Urinary bladder (tissue), 4 donors: ENCODE results near the gene RPLP2. TPM values are rescaled to one million over a fixed set of nuclear protein-coding genes. Genes with fewer than 3 reads are reported as not detected.

Source experiments
- DNase-seq: peaks from one replicate; pipeline ENCODE4 v3.0.0-alpha.2; 2015; ENCODE audit errors: extremely low spot score
- H3K27ac ChIP-seq: one replicate; pipeline ENCODE4 v1.5.1; 2013; ENCODE audit warnings: low read depth, mild to moderate bottlenecking, moderate library complexity
- H3K36me3 ChIP-seq: one replicate; pipeline ENCODE4 v1.6.1; 2013; ENCODE audit warnings: mild to moderate bottlenecking, moderate library complexity; ENCODE audit not compliant: insufficient read depth
- H3K4me1 ChIP-seq: one replicate; pipeline ENCODE4 v1.6.1; 2013; ENCODE audit warnings: mild to moderate bottlenecking, moderate library complexity; ENCODE audit not compliant: insufficient read depth
- H3K4me3 ChIP-seq: one replicate; pipeline ENCODE4 v1.5.1; 2013; ENCODE audit warnings: low read depth, low read length
- WGBS: extraction: QIAGEN DNeasy Blood & Tissue Kit; methylation state at CpG from one replicate; pipeline ENCODE4 v1.1.7; 2013; 5-methylcytosine and 5-hydroxymethylcytosine counted together
- polyA plus RNA-seq: library from polyadenylated mRNA; stranded (reverse); fragments of 200-250 nt; gene quantifications from one replicate; pipeline ENCODE4 v1.2.3, GENCODE V29; 2013
- total RNA-seq: library from RNA; depleted of rRNA; stranded (reverse); fragments of >200 nt; gene quantifications from one replicate; pipeline ENCODE4 v1.2.3, GENCODE V29; 2014
- donor health status: healthy with polysubstance abuse.
- donor health status: healthy.

RPLP2 gene
- total and polyA plus RNA-seq, 2 donors = 189 to 1,859 TPM

- Histone ChIP-seq H3K4me3 (no peak overlapping the region), H3K4me1 (no peaks in the 10 kb centered on the region), H3K36me3 (no peaks in the 10 kb centered on the region), H3K27ac (no peak overlapping the region)
- no peak for DNase-seq
- WGBS = 59% methylated on average over 28 of the region's 28 CpGs
Observed at GRCh38 chr11:850775-851763, 41.3 kb downstream of the RPLP2 start.

DNA sequence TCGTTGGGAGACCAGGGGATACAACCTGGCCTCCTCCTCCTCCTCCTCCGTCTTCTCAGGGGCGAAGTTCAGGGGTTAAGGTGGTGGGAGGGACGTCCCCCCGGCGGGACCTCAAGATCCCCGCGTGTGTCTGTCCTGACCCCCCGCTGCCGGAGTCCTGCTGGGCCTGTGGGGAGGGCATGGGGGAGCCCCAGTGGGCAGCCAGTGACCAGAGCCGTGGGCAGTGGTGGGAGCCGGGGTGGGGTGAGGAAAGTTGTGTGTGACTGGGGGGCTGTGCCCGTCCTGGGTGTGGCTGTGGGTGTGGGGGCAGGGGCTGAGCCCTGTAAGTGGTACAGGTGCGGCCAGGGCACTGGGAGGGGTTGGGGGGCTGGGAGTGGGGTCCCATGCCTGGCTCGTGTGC lies 43.0 kb downstream of the RPLP2 start:
- 79% methylated on average over 15 of the region's 15 CpGs for WGBS
- no peak overlapping the region for H3K4me3 ChIP-seq
- H3K4me1 ChIP-seq = no peaks in the 10 kb centered on the region
- H3K36me3 ChIP-seq = no peaks in the 10 kb centered on the region
- DNase-seq = no peak
- H3K27ac ChIP-seq = no peak overlapping the region

- no peak overlapping the region for H3K27ac ChIP-seq
- DNase-seq = no peak
- WGBS = 90% methylated on average over 27 of the region's 27 CpGs
- no peaks in the 10 kb centered on the region for H3K4me1 ChIP-seq
- H3K36me3 ChIP-seq = no peaks in the 10 kb centered on the region
- H3K4me3 ChIP-seq = no peak overlapping the region
Observed at GRCh38 chr11:853682-854448, 44.1 kb downstream of the RPLP2 start.

DNA sequence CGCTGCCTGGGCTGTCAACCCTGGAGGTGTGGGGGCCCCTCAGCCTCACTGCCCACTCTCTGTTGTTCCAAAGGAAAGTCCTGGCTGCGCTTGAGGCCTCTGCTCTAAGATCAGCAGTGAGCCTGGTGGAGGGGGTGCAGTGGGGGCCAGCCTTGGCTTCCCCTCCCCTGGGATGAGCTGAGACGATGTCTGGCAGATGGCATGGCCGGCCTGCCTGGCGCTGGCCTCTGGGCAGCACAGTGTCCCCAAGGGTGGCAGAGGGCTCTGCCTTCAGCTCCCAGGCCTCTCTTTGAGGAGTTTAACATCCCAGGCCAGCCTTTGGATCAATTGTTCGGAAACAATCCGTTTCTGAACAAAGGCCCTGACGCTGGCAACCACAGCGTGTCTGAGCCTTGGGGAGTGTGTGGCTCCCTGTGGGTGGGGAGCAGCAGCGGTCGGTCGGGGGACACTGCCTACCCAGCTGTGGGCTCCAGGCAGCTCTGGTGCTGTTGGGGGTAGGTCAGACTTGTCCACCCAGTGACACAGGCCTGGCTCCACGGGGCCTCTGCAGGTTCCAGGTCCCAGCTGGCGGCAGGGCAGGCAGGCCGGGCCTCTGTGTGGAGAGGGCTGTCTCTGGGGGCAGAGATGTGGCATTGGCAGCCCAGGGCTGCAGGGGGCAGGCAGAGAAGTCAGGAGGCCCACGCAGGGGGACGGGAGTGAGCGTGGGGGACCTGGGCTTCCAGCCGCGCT lies 45.0 kb downstream of the RPLP2 start:
- no peaks in the 10 kb centered on the region for H3K4me1 ChIP-seq
- H3K27ac ChIP-seq = no peak overlapping the region
- H3K36me3 ChIP-seq = no peaks in the 10 kb centered on the region
- DNase-seq = no peak
- no peak overlapping the region for H3K4me3 ChIP-seq
- 80% methylated on average over 20 of the region's 20 CpGs for WGBS

GRCh38 chr11:855330-855674 lies 45.5 kb downstream of the RPLP2 start:
- 84% methylated on average over 7 of the region's 7 CpGs for WGBS
- Histone ChIP-seq H3K27ac (no peak overlapping the region), H3K36me3 (no peaks in the 10 kb centered on the region), H3K4me3 (no peak overlapping the region), H3K4me1 (no peaks in the 10 kb centered on the region)
- DNase-seq = no peak

DNA sequence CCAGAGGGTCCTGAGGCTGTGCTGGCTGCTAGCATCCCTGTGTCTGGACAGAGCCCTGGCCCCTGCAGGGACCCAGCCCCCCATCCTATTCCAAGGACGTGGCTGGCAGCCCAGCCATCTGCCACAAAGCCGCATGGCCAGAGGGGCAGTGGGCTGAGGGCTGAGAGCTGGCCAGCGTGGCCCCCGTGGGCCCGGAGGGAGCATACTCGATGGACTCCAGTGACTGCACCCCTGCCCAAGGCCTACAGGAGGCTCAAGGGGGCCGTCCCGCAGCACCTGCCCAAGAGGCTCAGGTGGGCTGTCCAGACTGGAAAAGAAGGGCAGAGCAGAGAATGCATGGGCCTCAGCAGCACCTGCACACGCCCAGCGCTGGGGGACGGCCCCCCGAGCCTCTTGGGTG lies 46.0 kb downstream of the RPLP2 start:
- Histone ChIP-seq H3K27ac (no peak overlapping the region), H3K36me3 (no peaks in the 10 kb centered on the region), H3K4me1 (no peaks in the 10 kb centered on the region), H3K4me3 (no peak overlapping the region)
- 83% methylated on average over 12 of the region's 12 CpGs for WGBS
- DNase-seq = no peak

GRCh38 chr11:856397-856796 lies 46.6 kb downstream of the RPLP2 start:
- 73% methylated on average over 8 of the region's 8 CpGs for WGBS
- Histone ChIP-seq H3K27ac (no peak overlapping the region), H3K36me3 (no peaks in the 10 kb centered on the region), H3K4me3 (no peak overlapping the region), H3K4me1 (no peaks in the 10 kb centered on the region)
- DNase-seq = no peak

GRCh38 chr11:858053-858761 lies 48.4 kb downstream of the RPLP2 start:
- no peak for DNase-seq
- 85% methylated on average over 27 of the region's 27 CpGs for WGBS
- Histone ChIP-seq H3K4me3 (no peak overlapping the region), H3K36me3 (no peaks in the 10 kb centered on the region), H3K27ac (no peak overlapping the region), H3K4me1 (no peaks in the 10 kb centered on the region)

DNA sequence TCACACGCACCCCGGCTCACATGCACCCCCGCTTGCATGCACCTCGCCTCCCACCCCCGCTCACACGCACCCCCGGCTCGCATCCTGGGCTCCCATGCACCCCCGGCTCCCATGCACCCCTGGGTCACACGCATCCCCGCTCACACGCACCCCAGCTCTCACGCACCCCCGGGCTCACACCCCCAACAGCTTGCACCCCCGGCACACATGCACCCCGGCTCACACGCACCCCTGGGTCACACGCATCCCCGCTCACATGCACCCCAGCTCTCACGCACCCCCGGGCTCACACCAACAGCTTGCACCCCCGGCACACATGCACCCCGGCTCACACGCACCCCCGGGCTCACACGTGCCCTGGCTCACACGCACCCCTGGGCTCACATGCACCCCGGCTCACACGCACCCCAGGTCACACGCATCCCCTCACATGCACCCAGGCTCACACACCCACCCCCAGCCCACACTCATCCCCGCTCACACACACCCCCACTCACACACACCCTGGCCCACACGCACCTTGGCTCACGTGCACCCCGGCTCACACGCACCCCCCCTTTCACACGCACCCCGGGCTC lies 49.1 kb downstream of the RPLP2 start:
- no peak for DNase-seq
- Histone ChIP-seq H3K36me3 (no peaks in the 10 kb centered on the region), H3K4me1 (no peaks in the 10 kb centered on the region), H3K4me3 (no peak overlapping the region), H3K27ac (no peak overlapping the region)
- WGBS = 83% methylated on average over 37 of the region's 37 CpGs

DNA sequence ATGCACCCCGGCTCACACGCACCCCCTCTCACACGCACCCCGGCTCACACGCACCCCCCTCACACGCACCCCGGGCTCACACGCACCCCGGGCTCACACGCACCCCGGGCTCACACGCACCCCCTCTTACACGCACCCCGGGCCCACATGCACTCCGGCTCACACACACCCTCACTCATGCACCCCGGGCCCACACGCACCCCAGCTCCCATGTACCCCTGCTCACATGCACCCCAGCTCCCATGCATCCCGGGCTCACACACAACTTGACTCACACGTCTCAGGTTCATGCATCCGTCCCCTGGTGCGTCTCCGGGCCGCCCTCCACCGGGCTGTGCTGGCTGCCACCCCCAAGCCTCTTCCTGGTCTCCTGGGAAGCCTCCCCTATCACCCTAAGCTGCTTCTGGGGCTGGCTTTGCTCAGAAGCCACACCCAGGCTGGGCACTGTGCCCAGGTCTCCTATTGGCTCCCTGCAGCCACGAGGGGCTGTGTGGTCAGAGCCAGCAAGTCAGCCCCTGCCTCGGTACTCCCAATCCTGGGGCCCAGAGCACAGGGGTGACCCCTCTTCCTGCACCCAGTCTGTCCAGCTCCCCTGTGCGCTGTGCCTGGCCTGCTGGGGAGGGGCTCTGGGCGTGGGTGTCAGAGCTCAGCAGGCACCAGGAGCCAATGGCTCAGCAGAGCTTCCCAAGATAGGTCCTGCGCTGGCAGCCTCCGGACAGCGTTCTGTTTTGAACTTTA lies 49.8 kb downstream of the RPLP2 start:
- Histone ChIP-seq H3K27ac (no peak overlapping the region), H3K4me1 (no peaks in the 10 kb centered on the region), H3K36me3 (no peaks in the 10 kb centered on the region), H3K4me3 (no peak overlapping the region)
- 40% methylated on average over 31 of the region's 31 CpGs for WGBS
- peak; percentile 74 for DNase-seq

DNA sequence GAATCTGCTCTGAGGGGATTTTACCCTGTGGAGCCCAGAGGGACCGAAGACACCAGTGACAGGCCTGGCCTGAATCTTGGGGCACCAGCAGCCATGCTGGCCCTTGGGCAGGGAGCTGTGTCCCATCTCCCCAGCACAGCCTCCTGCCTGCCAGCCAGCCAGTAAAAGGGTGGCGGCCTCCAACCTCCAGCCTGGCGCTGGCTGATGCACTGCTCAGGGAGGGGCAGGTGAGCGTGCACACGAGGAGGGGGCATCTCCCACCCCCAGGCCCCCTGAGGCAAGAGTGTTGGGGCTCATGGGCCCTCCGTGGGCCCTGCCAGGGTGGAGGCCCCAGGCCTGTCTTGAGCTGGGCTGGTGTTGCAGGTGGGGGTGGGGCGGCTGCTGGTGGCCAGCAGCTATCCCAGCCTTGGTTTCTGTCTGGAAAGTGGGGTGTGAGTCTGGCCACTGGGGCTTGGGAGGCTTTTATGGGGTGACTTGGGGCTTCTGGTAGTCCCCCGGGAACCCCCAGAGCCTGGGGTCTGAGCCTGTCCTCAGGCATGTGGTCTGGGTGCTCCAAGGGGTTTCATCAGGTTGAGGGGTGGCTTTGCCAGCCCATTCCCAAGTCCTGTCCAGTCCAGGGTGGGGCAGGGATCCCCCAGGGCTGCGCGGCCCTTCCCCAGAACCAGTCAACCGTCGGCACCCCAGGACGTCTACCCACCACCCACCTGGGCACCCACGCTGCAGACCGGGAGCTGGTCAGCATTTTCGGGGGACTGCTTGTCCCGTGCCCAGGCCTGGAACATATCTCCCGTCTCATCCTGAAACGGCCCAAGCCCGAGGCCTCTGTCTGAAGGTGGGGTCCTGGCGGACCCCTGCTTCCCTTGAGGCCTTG lies 50.7 kb downstream of the RPLP2 start:
- no peak overlapping the region for H3K4me3 ChIP-seq
- 79% methylated on average over 21 of the region's 21 CpGs for WGBS
- DNase-seq = no peak
- no peaks in the 10 kb centered on the region for H3K36me3 ChIP-seq
- no peaks in the 10 kb centered on the region for H3K4me1 ChIP-seq
- no peak overlapping the region for H3K27ac ChIP-seq

- WGBS = 92% methylated on average over 14 of the region's 14 CpGs
- no peak for DNase-seq
- H3K4me1 ChIP-seq = no peaks in the 10 kb centered on the region
Observed at GRCh38 chr11:861105-861479, 51.3 kb downstream of the RPLP2 start.

More at GRCh38 chr11:861105-861479, 51.3 kb downstream of the RPLP2 start:
- Histone ChIP-seq H3K4me3 (no peak overlapping the region), H3K36me3 (no peaks in the 10 kb centered on the region), H3K27ac (no peak overlapping the region)
